Activated CD8-positive, alpha-beta memory T cell treated with anti-CD3 and anti-CD28 coated beads for 36 hours (primary cell): ENCODE data around the gene RPS6KC1. TPM values are rescaled to one million over a fixed set of nuclear protein-coding genes. Genes with fewer than 3 reads are reported as not detected.

Source experiments
- CTCF ChIA-PET: fragments of 350-600 bp; sonication (Branson Sonifier 250); formaldehyde crosslinking; loops from one replicate; lab custom pipeline; 2021; ENCODE audit warnings: antibody characterized with exemption; lab: Charles Lee
- POLR2A ChIA-PET: fragments of 350-600 bp; sonication (Branson Sonifier 250); formaldehyde crosslinking; loops from one replicate; lab custom pipeline; 2021; ENCODE audit warnings: antibody characterized with exemption; lab: Charles Lee
- total RNA-seq, 2 experiments: library from RNA; stranded (reverse); gene quantifications; one replicate each; pipeline ENCODE4 v1.2.3, GENCODE V29; 2021

RPS6KC1 gene
- total RNA-seq, 2 experiments from 2014 or later: 5.6 TPM

DNA sequence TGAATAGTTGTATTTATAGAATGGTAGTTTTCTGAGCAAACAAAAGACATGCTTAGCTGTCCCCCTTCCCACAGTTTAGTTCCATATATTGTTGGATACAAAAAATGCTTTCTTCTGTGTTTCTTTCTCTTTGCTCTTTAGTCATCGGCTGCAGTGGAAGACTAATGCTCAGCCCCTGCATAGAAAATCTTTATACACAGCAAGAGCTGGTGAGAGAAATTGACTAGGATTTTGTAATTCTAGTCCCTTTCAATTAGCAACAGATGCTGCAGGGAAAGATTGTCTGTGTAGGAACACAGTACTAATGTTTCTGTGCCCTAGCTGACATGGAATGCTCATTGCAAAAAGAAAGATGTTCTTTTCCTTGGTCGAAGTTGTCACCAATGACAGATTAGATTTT is 200.9 kb downstream of the RPS6KC1 start:
- CTCF ChIA-PET: no interaction called here
- POLR2A ChIA-PET: no interaction called here

DNA sequence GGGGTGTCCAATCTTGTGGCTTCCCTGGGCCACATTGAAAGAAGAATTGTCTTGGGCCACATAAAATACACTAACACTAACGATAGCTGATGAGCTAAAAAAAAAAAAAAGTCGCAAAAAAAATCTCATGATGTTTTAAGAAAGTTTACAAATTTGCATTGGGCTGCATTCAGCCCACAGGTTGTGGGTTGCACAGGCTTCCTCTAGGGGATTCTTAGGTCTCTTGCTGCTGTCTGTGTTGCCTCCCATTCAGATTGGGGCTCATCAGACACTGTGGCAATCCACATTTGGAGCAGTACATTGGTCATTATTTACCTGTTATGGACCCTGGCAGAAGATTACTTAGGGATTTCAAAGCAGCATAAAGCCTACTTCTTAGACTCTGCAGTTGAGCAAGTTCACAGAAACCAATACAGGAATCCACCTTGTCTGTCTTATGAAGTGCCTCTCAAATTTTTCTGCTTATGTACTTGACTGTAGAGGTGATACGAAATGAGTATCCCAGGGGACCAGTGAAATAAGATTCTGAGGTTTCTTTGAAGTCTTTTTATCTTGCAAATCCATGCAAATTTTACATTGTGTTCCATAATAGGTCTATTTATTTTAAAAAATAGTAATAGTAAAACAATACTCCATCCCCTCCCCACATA is 205.5 kb downstream of the RPS6KC1 start:
- ChIA-PET CTCF (no interaction called here), POLR2A (no interaction called here)

DNA sequence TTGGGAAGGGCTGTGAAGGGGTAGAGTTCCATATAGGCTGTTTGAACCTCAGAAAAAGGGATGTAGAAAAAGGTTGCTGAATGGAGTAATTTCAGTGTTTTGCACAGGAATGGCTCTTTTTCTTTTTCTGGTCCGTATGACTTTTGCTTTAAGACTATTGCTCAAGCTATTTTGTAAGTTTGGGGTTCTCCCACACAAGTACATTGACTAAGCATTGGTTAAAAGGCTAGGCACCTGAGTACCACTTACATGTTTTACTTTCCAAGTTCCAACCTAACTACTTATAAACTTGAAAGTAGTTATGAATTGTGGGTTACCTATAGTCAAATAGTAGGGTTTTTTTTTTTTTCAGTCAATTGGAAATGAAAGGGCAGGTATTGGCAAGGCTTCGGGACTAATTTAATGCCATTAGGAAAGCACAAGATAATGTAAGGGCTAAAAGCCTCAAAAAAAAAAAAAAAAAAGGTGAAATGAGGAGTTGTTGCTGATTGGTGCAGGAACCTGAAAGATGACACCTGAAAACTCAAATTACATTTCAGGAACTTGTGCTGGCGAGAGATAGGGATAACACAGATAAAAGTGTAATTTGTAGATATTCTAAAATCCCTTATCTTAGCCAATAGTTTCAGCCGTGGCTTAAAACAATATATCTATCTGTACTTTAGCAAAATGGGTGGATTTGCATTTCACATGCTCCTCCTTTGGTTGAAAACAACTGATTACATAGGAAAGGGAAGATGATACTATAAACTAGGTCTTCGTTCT is 209.5 kb downstream of the RPS6KC1 start:
- ChIA-PET CTCF (no interaction called here), POLR2A (no interaction called here)

DNA sequence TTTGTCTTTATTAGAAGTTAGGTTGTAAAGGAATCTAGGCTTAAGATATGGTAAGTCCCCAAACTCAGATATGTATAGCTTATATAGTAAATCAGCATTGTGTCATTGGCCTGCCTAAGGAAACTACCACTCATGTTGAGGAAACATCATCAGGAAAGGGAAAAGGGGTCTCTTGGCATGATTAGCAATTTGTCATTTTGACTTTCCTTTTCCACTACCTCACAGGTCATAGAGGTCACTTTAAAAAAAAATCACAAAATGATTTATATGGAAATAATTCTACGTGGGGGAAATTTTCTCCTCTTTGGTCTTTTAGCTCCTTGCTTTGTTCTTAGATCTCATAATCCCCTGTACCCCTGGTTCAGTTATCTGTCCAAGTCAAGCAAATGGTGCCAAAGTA is 213.5 kb downstream of the RPS6KC1 start:
- ChIA-PET POLR2A (no interaction called here), CTCF (no interaction called here)

DNA sequence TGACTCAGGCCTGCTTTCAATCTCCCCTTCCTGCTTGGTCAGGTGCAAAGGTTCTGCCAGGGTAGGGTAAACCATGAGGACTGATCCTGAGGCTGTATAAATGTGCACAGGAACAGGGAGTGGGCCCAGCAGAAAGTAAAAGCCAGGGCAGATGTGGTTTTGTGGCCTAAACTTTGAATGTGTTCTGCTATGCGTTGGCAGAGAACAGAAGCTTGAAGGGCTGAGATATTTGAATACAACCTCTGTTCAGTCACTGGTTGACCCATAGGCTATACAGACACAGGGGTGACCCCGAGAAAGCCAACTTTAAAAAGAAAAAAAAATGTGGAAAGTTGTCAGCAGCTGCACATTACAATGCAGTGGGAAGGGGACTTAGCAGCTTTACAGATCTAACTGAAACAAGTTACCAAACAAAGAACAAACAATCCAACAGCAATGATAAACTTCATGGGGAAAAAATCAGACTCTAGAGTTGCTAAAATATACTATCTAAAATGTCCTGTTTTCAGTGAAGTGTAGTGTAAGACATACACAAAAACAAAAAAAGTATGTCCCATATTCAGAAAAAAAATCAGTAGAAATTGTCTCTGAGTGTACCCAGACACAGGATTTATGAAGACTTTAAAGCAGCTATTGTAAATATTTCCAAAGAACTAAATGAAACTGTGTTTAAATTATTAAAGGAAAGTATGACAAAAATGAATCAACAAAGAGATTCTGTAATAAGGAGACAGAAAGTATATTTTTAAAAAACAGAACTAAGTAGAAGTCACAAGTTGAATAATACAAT is 216.1 kb downstream of the RPS6KC1 start:
- ChIA-PET POLR2A (no interaction called here), CTCF (no interaction called here)

DNA sequence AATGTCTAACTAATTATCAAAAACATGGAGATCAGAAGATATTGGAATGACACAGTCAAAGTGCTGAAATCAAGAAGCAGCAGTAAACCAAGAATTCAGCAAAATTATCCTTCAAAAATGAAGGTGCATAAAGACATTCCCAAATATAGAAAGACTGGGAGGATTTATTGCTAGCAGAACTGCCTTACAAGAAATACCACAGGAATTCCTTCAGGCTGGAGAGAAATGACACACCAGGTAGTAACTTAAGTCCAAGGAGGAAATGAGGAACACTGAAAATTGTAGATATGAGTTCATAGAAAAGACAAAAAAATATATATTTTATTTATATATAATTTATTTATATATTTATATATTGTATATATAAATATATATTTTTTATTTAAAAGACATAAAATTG is 217.2 kb downstream of the RPS6KC1 start:
- ChIA-PET CTCF (no interaction called here), POLR2A (no interaction called here)

DNA sequence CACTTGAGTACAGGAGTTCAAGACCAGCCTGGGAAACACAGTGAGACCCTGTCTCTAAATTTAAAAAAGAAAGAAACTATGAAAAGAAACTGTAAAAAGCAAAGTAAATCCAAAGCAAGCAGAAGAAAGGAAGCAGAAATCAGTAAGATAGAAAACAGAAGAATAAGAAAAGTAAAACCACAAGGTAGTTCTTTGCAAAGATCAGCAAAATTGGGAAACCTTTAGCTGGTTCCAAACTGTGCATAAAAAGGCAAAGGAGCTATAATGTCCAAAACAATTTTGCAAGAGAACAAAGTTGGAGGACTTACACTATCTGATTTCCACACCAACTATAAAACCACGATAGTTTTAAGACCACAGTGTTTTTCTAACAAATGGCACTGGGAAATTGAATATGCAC is 218.8 kb downstream of the RPS6KC1 start:
- POLR2A ChIA-PET: no interaction called here

DNA sequence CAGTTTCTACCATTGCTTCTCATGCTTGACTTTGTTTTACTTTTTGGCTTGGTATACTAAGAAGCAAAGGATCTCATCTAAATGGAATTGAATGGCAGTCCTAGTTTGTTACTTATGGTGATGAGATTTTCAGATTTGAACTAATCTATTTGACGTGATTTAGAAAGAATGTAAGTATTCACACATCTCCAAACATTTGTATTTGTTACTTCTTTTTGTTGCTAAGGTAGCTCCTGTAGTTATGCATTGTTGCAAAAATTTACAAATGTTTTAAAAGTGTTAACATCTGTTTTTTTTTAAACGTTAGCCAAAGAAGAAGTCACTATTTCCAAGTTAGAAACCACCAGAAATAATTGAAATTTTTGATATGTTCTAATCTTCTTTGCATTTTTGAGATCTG is 222.5 kb downstream of the RPS6KC1 start:
- POLR2A ChIA-PET: no interaction called here
- CTCF ChIA-PET: interaction anchor here (1.1 kb wide), 1 partner anchor 15 kb away, joined by 3 read pairs; no protein-coding TSS in a partner anchor

More for the DNA sequence above, 218.8 kb downstream of the RPS6KC1 start:
- CTCF ChIA-PET: no interaction called here

DNA sequence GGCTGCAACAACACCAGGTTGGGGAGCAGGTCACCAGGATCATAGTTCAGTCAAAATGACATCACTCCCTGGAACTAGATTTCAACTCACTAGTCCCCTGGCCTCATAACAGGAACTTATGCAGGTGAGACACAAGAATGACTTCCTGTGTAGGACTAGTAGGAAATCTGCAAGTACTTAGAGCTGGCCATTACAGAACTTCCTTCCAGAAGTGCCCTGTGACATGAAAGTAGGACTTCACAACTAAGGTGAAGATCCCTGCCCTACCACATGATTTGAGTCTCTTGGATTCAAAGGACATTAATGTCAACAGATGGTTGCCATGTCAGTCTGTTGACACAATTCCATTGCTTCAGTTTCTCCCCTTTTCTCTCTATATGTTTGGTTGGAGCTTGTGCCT is 223.1 kb downstream of the RPS6KC1 start:
- CTCF ChIA-PET: interaction anchor here (1.1 kb wide), 1 partner anchor 16 kb away, joined by 3 read pairs; no protein-coding TSS in a partner anchor
- POLR2A ChIA-PET: no interaction called here

DNA sequence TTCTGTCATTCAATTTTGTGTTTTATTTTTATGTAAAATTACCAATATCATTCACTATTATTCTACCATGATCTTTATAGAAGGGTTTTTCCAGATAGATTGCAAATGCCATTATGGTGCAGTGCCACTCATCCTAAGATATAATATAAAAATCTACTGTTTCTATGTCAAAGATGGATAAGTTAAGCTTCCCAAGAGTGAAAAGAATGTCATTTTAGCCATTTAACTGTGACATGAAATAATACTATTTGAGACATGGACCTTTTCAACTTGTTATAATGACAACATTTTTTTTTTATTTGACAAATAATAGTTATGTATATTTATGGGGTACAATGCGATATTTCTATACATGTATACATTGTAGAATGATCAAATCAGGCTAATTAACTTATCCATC is 224.3 kb downstream of the RPS6KC1 start:
- CTCF ChIA-PET: no interaction called here
- POLR2A ChIA-PET: no interaction called here

DNA sequence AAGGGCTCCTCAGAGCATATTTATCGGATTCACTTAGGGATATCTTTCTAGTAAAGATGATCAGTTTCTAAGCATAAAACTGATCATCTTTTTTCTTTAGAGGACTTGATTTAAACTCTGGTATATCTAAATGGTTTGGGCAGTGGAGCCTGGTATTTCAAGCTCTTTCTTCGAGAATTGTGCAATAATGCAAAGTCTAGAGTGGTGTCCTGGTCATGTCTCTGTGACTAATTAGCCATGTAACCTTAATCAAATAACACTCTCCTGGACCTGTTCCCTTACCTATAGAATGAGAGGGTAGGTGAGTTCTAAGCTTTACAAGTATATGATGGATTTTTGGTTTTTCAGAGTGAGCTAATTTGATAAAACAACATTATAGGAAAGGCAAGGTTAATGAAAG is 225.2 kb downstream of the RPS6KC1 start:
- CTCF ChIA-PET: no interaction called here
- POLR2A ChIA-PET: no interaction called here

DNA sequence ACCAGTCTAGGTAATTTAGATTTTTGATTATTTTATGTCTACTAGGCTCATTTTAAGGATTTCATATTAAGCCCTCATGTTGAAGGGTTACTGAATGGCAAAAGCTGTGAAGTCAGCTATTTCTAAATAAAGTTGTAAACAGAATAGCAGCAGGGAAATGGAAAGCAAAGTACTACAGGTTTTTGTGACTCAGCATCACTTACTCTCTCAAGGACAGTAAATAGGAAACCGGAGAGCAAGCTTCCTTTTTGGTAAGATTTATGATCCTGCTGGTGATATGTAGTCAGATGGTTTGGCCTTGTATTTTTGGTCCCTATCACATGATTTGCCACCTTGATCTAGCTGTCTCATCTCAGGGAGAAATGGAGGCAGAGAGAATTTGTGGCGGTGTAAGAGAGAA is 226.0 kb downstream of the RPS6KC1 start:
- CTCF ChIA-PET: no interaction called here
- POLR2A ChIA-PET: no interaction called here

DNA sequence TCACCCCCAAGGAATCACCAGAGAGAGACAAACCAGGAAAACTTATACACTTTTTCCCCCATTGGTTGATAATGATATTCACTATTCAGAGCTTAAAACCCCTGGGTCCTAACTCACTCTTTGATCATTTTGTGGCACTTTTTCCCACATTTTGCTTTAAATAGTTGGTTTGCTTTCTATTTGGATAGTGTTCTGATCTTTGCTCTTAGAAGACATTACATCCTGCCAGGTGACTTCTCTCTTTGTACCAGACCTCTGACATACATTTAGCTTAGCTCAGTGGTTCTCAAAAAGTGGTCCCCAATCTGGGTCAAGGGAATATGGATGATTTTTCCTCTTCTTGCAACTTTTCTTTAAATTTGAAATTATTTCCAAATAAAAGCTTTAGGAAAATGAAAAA is 228.4 kb downstream of the RPS6KC1 start:
- ChIA-PET POLR2A (no interaction called here), CTCF (no interaction called here)

DNA sequence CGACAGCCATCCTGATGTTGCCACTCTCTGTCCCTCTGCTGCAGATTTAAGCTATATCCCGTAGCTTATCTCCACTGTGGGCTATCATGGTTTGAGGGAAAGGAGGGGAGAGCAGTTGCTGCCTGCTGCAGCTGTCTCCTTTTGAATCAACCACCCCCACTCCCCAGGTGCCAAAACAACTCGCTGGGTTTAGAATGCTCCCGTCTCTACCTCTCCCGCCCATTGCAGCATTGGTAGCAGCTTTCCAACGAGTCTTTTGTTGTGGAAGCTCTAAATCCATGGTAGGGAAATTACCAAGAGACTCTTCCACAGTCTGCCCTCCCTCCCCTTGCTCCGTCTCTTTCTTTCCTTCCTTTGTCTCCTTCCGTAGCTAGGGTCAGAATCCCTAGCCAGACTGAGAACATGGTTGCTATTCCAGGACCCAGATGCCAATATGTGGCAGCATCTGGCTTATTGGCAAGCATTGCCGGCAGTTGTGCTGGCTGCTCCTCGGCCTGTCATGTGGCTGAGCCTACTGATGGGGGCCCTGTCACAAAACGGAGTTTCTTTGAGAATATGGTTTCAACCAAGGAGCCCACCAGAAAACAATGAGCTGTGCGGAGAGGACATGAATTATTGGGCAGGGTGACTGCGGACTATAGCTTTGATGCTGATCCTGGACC is 230.7 kb downstream of the RPS6KC1 start:
- CTCF ChIA-PET: no interaction called here
- POLR2A ChIA-PET: no interaction called here

DNA sequence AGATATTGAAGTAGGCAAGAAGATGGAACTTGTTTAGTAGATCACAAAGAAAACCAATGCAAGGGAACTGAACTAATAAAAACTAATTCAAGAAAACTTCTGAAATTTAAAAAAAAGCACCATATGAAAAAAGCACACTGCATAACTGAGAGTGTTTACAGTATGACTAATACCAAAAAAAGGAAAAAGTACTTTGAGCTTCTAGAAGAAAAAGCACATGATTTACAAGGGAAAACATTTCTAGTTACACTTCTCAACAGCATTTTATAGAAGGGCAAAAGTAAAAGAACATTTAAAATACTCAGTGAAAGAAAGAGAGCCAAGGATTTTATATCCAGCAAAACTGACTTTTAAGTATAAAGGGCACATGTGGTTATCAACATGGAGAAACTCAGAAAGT is 233.6 kb downstream of the RPS6KC1 start:
- POLR2A ChIA-PET: no interaction called here
- CTCF ChIA-PET: no interaction called here

DNA sequence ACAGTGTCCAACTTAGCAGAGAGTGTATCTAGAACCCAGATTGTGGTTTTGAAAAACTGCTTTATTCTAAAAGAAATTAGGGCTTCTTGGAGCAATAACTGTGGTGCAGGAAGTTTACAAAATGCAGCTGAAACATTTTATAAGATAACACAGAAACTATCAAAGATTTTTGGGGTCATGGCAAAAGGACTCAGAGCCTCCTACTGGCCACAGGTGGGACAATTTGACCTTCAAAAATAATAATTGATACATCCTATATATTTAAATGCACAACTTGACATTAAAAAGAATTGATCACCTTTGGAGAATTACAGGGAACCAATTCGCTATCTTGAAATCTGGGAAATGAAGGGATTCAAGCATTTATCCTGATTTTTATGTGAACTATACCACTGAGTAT is 235.2 kb downstream of the RPS6KC1 start:
- ChIA-PET POLR2A (no interaction called here), CTCF (no interaction called here)

DNA sequence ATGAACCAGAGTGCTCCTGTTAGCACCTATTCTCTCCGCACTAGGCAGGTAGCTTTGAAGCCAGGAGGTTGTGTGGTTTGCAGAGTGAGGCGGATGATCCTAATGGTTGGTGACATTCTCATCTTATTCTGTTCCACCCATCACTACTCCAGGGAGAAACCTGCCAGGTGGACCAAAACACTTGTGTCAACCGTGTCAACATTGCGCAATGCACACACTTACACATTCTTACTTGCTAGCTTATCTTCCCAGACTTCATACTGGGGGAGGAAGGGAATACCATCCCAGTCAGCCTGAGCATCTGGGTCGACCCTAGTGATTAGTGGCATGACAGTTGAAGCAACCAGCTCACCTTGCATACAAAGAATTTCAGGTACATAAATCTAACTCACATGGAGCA is 236.9 kb downstream of the RPS6KC1 start:
- ChIA-PET CTCF (no interaction called here), POLR2A (no interaction called here)

DNA sequence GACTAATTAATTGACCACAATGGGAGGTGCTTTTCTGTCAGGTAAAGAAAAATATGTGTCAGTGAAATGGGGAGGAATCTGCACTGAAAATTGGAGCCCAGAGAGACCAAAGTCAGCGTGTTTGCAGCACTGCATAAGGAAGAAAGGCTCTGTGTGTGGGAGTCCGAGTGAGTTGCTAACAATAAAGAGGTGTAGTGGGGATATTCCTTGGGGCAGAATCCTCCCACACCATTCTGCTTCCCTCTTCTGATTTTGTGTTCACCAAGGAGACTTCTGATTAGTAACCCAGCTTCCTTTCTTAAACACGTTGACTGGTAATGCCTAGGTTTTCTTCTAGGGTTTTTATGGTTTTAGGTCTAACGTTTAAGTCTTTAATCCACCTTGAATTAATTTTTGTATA is 240.5 kb downstream of the RPS6KC1 start:
- ChIA-PET CTCF (no interaction called here), POLR2A (no interaction called here)

DNA sequence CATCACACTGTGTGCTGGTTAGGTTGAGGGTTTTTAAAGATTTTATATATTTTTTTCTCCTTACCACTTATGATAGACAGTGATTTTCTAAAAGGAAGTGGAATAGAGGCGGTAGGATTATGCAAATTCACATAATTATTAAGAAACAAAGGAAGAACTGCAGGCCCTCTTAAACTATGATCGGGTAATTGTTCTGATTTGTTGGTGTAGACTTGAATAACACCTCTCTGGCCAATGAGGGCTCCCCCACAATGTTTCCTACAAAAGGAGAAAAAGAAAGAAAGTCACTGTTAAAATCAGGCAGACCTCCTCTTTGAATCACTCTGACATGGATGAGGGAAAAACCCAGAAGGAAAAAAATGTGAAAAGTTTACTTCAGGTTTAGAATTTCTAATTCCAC is 241.6 kb downstream of the RPS6KC1 start:
- POLR2A ChIA-PET: no interaction called here
- CTCF ChIA-PET: no interaction called here

DNA sequence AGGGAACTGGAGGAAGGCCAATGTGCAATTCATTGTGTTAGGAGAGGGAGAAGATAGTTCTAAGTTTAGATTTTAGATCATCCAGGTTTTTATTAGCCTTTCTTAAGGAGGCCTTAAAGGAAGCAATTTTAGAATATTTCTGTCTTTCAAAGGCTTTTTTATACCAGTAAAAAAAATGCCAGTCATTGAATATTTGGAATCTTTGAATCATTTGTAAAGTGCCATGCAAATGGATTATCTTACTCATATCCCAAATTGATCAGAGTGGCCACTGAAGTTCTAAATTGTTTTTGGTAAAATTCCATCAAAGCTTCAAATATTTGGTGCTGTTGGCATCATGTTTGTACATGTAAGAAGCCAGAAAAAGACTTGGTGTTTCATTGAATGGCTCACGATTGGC is 244.8 kb downstream of the RPS6KC1 start:
- ChIA-PET CTCF (no interaction called here), POLR2A (no interaction called here)
